Mesothelial cell of epicardium (in vitro differentiated cells): ENCODE data around the gene HM13. TPM values are rescaled to one million over a fixed set of nuclear protein-coding genes. Genes with fewer than 3 reads are reported as not detected.
A peak's percentile ranks its signal among the peaks of the same experiment; 100 is the strongest.
"Not testable (repeated sequence)": the region's sequence is repeated elsewhere in the genome, so short reads cannot be mapped to it uniquely, and the experiment has no call there.

Experiments
- DNase-seq, 2 experiments: peaks; one replicate each; pipeline ENCODE4 v3.0.0; 2021; ENCODE audit warnings: low spot score in 2 of 2; ENCODE audit not compliant: unreplicated experiment in 2 of 2
- H3K27ac Mint-ChIP-seq: 2 replicates; pipeline ENCODE4 v1.8.0; 2021; ENCODE audit warnings: mixed read lengths
- H3K27me3 Mint-ChIP-seq: 2 replicates; pipeline ENCODE4 v1.8.0; 2021; ENCODE audit warnings: low read depth, mixed read lengths
- H3K36me3 Mint-ChIP-seq: 2 replicates; pipeline ENCODE4 v1.8.0; 2021; ENCODE audit warnings: mixed read lengths
- H3K4me1 Mint-ChIP-seq: 2 replicates; pipeline ENCODE4 v1.8.0; 2021; ENCODE audit warnings: mixed read lengths
- H3K4me3 Mint-ChIP-seq: 2 replicates; pipeline ENCODE4 v1.8.0; 2021; ENCODE audit warnings: mild to moderate bottlenecking, moderate library complexity, mixed read lengths
- H3K9me3 Mint-ChIP-seq: 2 replicates; pipeline ENCODE4 v1.8.0; 2021; ENCODE audit warnings: mixed read lengths
- total RNA-seq: library from RNA; stranded (reverse); gene quantifications from 3 replicates; pipeline ENCODE4 v1.2.1, GENCODE V29; 2021
- TF ChIP-seq, protein P1 (sequence below): fragments of 200-600 bp; sonication (generic); IDR thresholded peaks from one replicate; pipeline ENCODE4 v1.5.0; 2021; ENCODE audit warnings: antibody characterized with exemption; ENCODE audit not compliant: unreplicated experiment

The HM13 gene
- total RNA-seq, 1 donor from 2014 or later, result 140 TPM

DNA sequence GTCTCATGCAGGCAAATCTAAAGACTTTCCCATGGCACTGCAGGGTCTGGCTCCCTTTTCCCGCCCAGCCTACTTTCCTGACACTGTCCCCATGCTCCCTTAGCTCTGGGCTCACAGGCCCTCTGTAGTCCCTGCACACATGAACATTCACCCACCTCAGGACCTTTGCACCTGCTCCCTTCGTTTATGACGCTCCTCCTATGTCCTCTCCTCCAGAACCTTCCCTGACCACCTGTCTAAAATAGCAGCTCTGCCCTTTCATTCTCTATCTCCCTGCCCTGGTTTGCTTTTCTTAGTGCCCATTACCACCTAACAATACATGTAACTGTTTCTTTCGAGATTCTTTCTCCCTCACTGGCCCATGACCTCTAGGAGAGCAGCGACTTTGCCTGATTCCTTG lies 22.3 kb downstream of the HM13 start:
- Mint-ChIP-seq H3K4me3 (no peak overlapping the region), H3K27me3 (no peaks in the 10 kb centered on the region), H3K27ac (no peak overlapping the region), H3K4me1 (peaks cover 2% of the 10 kb centered on the region), H3K36me3 (peaks cover 40% of the 10 kb centered on the region), H3K9me3 (no peaks in the 10 kb centered on the region)
- DNase-seq, result no peak
- TF ChIP-seq, protein P1, sequence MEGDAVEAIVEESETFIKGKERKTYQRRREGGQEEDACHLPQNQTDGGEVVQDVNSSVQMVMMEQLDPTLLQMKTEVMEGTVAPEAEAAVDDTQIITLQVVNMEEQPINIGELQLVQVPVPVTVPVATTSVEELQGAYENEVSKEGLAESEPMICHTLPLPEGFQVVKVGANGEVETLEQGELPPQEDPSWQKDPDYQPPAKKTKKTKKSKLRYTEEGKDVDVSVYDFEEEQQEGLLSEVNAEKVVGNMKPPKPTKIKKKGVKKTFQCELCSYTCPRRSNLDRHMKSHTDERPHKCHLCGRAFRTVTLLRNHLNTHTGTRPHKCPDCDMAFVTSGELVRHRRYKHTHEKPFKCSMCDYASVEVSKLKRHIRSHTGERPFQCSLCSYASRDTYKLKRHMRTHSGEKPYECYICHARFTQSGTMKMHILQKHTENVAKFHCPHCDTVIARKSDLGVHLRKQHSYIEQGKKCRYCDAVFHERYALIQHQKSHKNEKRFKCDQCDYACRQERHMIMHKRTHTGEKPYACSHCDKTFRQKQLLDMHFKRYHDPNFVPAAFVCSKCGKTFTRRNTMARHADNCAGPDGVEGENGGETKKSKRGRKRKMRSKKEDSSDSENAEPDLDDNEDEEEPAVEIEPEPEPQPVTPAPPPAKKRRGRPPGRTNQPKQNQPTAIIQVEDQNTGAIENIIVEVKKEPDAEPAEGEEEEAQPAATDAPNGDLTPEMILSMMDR, result no peak

DNA sequence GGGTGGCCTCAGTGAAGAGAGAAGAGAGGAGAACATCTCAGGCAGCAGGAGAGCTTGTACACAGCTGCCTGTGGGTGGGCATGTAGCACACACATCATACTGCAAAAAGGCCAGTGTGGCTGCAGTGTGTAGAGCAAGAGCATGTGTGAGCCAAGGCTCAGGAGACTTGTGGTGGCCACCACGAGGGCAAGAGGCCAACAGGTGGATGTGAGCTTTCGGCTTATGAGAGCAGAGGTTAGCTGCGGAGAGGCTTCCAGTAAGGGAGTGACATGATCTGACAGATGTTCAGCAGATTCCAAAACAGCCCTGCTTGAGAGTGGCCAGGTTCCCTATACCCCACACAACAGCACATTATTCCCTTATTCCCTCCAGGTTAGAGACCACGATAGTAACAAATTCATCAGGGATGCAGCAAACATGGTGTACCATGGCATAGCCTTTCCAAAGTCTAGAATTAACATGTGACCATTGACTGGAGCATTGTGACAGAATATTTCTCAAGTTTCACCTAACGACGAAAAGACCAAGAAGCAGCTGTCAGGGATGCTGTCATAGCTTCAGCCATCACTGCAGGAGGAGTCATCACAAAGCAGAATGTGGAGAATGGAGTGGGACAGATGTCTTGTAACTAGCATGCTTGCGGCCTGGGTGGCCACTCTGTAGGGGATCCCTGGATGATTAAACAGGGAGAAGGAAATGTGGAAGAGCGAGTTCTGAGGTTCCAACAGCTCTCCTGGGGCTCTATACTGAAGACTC lies 23.1 kb downstream of the HM13 start:
- Mint-ChIP-seq H3K36me3 (peaks cover 38% of the 10 kb centered on the region), H3K4me1 (peaks cover 5% of the 10 kb centered on the region), H3K27me3 (no peaks in the 10 kb centered on the region), H3K9me3 (no peaks in the 10 kb centered on the region), H3K27ac (no peak overlapping the region), H3K4me3 (no peak overlapping the region)
- no peak for DNase-seq
- TF ChIP-seq, protein P1, result no peak

DNA sequence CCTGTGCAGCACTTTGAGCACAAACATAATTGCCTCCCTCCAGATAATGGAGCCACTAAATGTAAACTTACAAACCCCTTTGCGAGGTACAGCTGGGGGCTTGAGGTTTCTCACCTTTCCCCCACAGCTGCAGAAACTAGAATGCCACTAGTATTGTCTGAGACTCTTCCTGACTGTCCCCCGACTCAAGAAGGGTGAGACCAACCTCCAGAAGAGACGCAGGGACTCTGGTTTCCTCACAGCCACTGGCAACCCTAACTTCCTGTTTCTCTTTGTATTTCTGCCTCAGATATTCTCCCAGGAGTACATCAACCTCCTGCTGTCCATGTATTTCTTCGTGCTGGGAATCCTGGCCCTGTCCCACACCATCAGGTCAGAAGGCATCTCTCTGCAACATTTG lies 23.6 kb downstream of the HM13 start:
- TF ChIP-seq, protein P1, result no peak
- Mint-ChIP-seq H3K36me3 (peaks cover 33% of the 10 kb centered on the region), H3K9me3 (no peaks in the 10 kb centered on the region), H3K4me1 (peaks cover 11% of the 10 kb centered on the region), H3K4me3 (no peak overlapping the region), H3K27ac (no peak overlapping the region), H3K27me3 (no peaks in the 10 kb centered on the region)
- no peak for DNase-seq

DNA sequence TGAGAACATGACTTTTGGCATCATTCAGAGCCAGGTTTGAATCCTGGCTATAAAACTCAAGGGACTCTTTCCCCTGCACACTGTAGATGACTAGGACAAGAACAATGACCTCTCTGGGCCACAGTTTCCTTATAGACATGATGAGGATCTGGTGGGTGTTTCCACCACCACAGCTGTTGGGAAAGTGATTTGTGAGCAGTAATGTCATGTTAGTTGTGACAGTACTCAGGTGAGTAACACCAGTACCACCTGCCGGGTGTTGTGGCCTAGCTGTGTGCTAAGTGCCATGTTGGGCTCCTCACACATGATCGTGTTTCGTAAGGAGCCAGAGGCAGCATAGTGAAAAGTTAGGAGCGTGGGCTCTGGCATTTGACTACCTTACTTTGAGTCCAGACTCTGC lies 24.1 kb downstream of the HM13 start:
- Mint-ChIP-seq H3K27me3 (no peaks in the 10 kb centered on the region), H3K9me3 (no peaks in the 10 kb centered on the region)

DNA sequence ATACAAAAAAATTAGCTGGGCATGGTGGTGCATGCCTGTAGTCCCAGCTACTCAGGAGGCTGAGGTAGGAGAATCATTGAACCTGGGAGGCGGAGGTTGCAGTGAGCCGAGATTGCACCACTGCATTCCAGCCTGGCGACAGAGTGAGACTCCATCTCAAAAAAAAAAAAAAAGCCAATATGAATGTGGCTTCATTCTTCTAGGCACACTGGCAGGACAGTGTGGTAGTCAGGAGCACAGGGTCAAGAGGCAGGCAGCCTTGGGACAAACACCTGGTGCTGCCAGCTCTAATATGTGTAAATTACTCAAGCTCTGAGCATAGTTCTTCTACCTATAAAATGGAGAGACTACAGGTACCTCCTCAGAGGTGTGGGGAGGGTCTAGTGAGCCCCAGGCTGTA lies 25.4 kb downstream of the HM13 start:
- Mint-ChIP-seq H3K4me1 (peaks cover 19% of the 10 kb centered on the region), H3K36me3 (peaks cover 25% of the 10 kb centered on the region)
- not testable (repeated sequence) for H3K9me3 Mint-ChIP-seq, H3K27ac Mint-ChIP-seq, H3K27me3 Mint-ChIP-seq, DNase-seq, H3K4me3 Mint-ChIP-seq

More for the DNA sequence above, 24.1 kb downstream of the HM13 start:
- no peak for DNase-seq
- no peak overlapping the region for H3K4me3 Mint-ChIP-seq
- H3K36me3 Mint-ChIP-seq, result peaks cover 33% of the 10 kb centered on the region
- peaks cover 13% of the 10 kb centered on the region for H3K4me1 Mint-ChIP-seq
- TF ChIP-seq, protein P1, result no peak
- no peak overlapping the region for H3K27ac Mint-ChIP-seq

DNA sequence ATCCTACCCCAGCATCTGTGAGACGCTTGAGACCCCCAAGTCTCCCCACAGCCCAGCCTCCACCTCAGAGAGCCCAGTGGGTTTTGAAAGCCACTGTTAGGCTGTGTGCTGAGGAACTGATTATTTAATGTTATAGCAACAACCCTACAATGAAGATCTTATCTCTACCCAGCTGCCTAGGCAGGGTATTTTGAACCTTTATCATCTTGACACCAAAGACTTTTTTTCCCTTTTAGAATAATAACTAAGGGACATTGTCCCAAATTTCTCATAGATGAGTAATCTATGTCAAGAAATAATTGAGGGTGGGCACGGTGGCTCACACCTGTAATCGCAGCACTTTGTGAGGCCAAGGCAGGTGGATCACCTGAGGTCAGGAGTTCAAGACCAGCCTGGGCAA lies 26.2 kb downstream of the HM13 start:
- DNase-seq, result no peak
- H3K27me3 Mint-ChIP-seq, result no peaks in the 10 kb centered on the region
- peak overlapping the region; percentile 48 for H3K27ac Mint-ChIP-seq
- no peak overlapping the region for H3K4me3 Mint-ChIP-seq
- H3K9me3 Mint-ChIP-seq, result no peaks in the 10 kb centered on the region
- H3K4me1 Mint-ChIP-seq, result peaks cover 20% of the 10 kb centered on the region
- TF ChIP-seq, protein P1, result no peak
- peaks cover 25% of the 10 kb centered on the region for H3K36me3 Mint-ChIP-seq
